ENCODE results near the gene CMTM5. TPM values are rescaled to one million over a fixed set of nuclear protein-coding genes. Genes with fewer than 3 reads are reported as not detected.
"Not testable (repeated sequence)": the region's sequence is repeated elsewhere in the genome, so short reads cannot be mapped to it uniquely, and the experiment has no call there.

CMTM5 gene
- total RNA-seq, 1 donor from 2014 or later = not detected

GRCh38 chr14:23418021-23418420 lies 41.2 kb downstream of the CMTM5 start:
- Mint-ChIP-seq H3K9me3 (no peaks in the 10 kb centered on the region), H3K4me1 (no peaks in the 10 kb centered on the region), H3K27me3 (ENCODE audit: low read depth) (peaks cover 38% of the 10 kb centered on the region), H3K4me3 (no peak overlapping the region), H3K36me3 (no peaks in the 10 kb centered on the region), H3K27ac (no peak overlapping the region)
- TF ChIP-seq CTCF (IDR thresholded peaks at IDR 0.05; ENCODE audit: unreplicated experiment) = no peak
- DNase-seq (ENCODE audit: low spot score in 2 of 2, unreplicated experiment in 2 of 2) = no peak

- H3K27me3 Mint-ChIP-seq (ENCODE audit: low read depth) = peaks cover 45% of the 10 kb centered on the region
- H3K4me1 Mint-ChIP-seq; H3K9me3 Mint-ChIP-seq; H3K4me3 Mint-ChIP-seq; H3K27ac Mint-ChIP-seq; DNase-seq (ENCODE audit: low spot score in 2 of 2, unreplicated experiment in 2 of 2); H3K36me3 Mint-ChIP-seq: not testable (repeated sequence)
These were observed 42.8 kb downstream of the CMTM5 start for GRCh38 chr14:23419646-23420045.

- Mint-ChIP-seq H3K27me3 (ENCODE audit: low read depth) (peaks cover 42% of the 10 kb centered on the region), H3K4me3 (no peak overlapping the region), H3K27ac (no peak overlapping the region), H3K4me1 (no peaks in the 10 kb centered on the region), H3K9me3 (no peaks in the 10 kb centered on the region), H3K36me3 (no peaks in the 10 kb centered on the region)
- no peak for TF ChIP-seq CTCF (IDR thresholded peaks at IDR 0.05; ENCODE audit: unreplicated experiment)
- DNase-seq (ENCODE audit: low spot score in 2 of 2, unreplicated experiment in 2 of 2) = no peak
These were observed 44.7 kb downstream of the CMTM5 start for GRCh38 chr14:23421594-23421993.

GRCh38 chr14:23423657-23424056 lies 46.8 kb downstream of the CMTM5 start:
- Mint-ChIP-seq H3K4me1 (no peaks in the 10 kb centered on the region), H3K4me3 (no peak overlapping the region), H3K36me3 (no peaks in the 10 kb centered on the region), H3K9me3 (no peaks in the 10 kb centered on the region), H3K27me3 (ENCODE audit: low read depth) (peaks cover 36% of the 10 kb centered on the region), H3K27ac (no peak overlapping the region)
- no peak for TF ChIP-seq CTCF (IDR thresholded peaks at IDR 0.05; ENCODE audit: unreplicated experiment)
- no peak for DNase-seq (ENCODE audit: low spot score in 2 of 2, unreplicated experiment in 2 of 2)

GRCh38 chr14:23425169-23425568 lies 48.3 kb downstream of the CMTM5 start:
- Mint-ChIP-seq H3K9me3 (no peaks in the 10 kb centered on the region), H3K27me3 (ENCODE audit: low read depth) (peaks cover 30% of the 10 kb centered on the region), H3K27ac (no peak overlapping the region), H3K4me1 (no peaks in the 10 kb centered on the region), H3K4me3 (no peak overlapping the region), H3K36me3 (no peaks in the 10 kb centered on the region)
- no peak for TF ChIP-seq CTCF (IDR thresholded peaks at IDR 0.05; ENCODE audit: unreplicated experiment)
- DNase-seq (ENCODE audit: low spot score in 2 of 2, unreplicated experiment in 2 of 2) = no peak

- not testable (repeated sequence) for DNase-seq (ENCODE audit: low spot score in 2 of 2, unreplicated experiment in 2 of 2); H3K4me3 Mint-ChIP-seq; H3K9me3 Mint-ChIP-seq; H3K4me1 Mint-ChIP-seq; H3K36me3 Mint-ChIP-seq; H3K27ac Mint-ChIP-seq
- H3K27me3 Mint-ChIP-seq (ENCODE audit: low read depth) = peaks cover 32% of the 10 kb centered on the region
These were observed 49.0 kb downstream of the CMTM5 start for GRCh38 chr14:23425798-23426197.
